GM10248 (cell line): ENCODE results near the gene CCDC187.

Experiments used
- CTCF ChIA-PET: fragments of 300-600 bp; sonication (Branson Sonifier 250); formaldehyde crosslinking; extraction: SDS; loops from one replicate; lab custom pipeline; 2021; ENCODE audit warnings: antibody characterized with exemption; lab: Yijun Ruan, JAX
- POLR2A ChIA-PET: fragments of 350-650 bp; sonication (Branson Sonifier 250); formaldehyde crosslinking; extraction: SDS; loops from one replicate; lab custom pipeline; 2020; ENCODE audit warnings: antibody characterized with exemption; lab: Yijun Ruan, JAX
- DNase-seq: peaks from one replicate; pipeline ENCODE4 v3.0.0; 2012; ENCODE audit errors: extremely low spot score
- TF ChIP-seq, protein P1 (sequence below): IDR thresholded peaks from 2 replicates; pipeline ENCODE4 v1.5.1; 2012; ENCODE audit warnings: mild to moderate bottlenecking, low read depth; ENCODE audit errors: extremely low read depth, missing control alignments, control extremely low read depth

CCDC187 gene

DNA sequence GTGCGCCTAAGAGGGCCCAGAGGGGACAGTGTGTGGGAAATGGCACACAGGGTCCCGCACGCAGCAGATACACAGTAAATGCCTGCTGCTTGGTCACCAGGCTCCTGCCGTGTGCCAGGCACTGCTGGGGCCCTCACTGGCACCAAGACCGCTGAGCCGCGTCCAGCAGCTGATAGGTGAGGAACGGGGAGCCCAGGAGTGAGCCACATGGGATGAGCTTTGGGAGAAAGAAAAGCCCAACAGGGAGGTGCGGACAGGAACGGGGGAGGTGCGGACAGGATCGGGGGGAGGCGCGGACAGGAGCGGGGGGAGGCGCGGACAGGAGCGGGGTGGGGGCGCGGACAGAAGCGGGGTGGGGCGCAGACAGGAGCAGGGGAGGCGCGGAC is 40.0 kb upstream of the CCDC187 start:
- DNase-seq, result no peak
- TF ChIP-seq, protein P1, sequence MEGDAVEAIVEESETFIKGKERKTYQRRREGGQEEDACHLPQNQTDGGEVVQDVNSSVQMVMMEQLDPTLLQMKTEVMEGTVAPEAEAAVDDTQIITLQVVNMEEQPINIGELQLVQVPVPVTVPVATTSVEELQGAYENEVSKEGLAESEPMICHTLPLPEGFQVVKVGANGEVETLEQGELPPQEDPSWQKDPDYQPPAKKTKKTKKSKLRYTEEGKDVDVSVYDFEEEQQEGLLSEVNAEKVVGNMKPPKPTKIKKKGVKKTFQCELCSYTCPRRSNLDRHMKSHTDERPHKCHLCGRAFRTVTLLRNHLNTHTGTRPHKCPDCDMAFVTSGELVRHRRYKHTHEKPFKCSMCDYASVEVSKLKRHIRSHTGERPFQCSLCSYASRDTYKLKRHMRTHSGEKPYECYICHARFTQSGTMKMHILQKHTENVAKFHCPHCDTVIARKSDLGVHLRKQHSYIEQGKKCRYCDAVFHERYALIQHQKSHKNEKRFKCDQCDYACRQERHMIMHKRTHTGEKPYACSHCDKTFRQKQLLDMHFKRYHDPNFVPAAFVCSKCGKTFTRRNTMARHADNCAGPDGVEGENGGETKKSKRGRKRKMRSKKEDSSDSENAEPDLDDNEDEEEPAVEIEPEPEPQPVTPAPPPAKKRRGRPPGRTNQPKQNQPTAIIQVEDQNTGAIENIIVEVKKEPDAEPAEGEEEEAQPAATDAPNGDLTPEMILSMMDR, result no peak
- ChIA-PET CTCF (no interaction called here), POLR2A (no interaction called here)

DNA sequence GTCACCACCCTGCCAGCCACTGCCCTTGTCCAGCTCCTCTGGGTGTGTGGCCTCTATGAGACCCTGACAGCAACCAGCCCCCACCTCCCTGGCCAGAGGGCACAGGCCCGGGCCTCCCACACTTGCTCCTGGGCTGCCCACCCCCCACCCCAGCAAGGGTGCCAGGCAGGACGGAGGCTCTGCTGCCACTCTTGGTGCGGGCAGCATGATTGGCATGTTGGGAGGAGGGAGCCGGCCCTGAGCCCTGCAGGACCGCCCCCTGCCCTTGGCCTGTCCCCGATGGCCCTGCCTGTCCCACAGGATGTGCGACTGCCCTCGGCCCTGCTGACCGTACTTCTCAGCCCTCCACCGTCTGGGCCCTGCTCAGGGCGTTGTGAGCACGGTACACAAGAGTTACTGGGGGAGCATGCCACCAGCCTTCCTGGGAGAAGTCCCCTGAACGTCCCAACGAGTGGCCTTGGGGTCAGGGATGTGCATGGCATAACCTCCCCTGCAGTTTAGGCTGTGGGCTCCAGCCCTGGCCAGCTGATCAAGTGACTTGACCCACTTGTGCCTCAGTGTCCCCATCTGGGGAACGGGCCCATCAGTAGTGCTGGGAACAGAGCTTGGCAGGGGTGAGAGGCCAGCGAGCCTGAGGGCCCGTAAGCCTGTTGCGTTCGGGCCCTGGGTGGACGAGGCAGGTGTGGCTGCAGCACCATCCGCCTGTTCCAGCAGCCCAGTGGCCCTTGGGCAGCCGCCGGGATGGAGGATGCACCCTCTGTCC is 39.4 kb upstream of the CCDC187 start:
- DNase-seq, result no peak
- TF ChIP-seq, protein P1, result no peak
- ChIA-PET POLR2A (no interaction called here), CTCF (no interaction called here)

DNA sequence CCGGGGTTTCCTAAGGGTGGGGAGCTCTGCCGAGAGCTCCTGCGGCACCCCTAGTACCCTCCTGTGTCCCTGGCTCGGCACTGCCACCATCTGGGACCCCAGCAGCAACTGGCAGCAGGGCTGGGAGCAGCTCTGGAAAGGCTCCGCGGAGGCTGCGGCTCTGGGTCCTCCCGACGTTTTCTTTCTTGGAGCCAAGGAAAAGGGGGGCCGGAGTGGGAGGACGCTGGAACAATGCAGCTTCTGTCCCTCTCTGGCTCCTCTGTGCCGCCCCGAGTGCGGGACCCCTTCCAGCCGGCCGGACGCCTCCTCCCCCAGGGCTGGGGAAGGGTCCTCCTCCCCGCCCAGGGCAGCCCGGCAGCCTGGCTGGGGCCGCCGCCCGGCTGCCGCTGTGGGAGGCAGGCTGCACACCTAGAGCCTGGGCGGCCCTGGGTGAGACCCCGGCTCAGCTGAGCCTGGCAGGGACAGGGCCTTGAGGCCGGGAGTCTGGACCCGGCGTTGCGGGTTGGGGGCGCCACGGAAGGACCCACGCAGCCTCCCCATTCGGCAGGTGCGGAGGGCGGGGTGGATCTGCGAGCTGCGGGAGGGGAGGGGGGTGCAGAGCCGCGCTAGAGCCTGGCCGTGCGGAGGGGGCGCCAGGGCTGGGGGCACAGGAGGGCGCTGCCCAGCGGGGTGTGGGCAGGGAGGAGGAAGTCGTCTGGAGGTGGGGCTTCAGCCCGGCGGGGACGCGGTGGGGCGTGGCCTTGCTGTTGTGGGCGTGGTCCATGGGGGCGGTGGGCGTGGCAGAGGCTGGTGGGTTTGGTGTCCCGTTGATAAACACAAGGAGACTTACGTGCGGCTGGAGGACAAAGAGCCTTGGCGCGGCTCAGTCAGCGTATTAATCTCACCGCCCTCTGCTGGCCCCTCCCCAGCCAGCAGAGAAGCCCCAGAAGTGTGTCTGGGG is 38.6 kb upstream of the CCDC187 start:
- ChIA-PET POLR2A (no interaction called here), CTCF (no interaction called here)
- TF ChIP-seq, protein P1, result no peak
- peak; percentile 79 for DNase-seq

DNA sequence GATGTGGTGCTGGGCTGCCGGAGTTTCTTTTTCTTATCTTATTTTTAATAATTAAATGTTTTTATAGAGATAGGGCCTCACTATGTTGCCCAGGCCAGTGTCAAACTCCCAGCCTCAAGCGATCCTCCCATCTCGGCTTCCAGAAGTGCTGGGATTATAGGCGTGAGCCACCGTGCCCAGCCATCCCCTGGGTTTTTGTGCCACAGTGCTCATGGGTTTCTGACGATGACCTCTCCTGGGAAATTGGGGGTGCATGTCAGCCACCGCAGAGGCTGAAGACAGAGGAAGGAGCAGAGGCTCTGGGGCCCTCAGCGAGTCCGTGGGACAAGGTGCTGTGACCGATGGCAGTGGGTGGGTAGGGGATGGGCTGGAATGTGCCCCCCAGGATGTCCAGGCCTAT is 37.9 kb upstream of the CCDC187 start:
- DNase-seq, result no peak
- CTCF ChIA-PET, result no interaction called here
- POLR2A ChIA-PET, result no interaction called here
- TF ChIP-seq, protein P1, result no peak

DNA sequence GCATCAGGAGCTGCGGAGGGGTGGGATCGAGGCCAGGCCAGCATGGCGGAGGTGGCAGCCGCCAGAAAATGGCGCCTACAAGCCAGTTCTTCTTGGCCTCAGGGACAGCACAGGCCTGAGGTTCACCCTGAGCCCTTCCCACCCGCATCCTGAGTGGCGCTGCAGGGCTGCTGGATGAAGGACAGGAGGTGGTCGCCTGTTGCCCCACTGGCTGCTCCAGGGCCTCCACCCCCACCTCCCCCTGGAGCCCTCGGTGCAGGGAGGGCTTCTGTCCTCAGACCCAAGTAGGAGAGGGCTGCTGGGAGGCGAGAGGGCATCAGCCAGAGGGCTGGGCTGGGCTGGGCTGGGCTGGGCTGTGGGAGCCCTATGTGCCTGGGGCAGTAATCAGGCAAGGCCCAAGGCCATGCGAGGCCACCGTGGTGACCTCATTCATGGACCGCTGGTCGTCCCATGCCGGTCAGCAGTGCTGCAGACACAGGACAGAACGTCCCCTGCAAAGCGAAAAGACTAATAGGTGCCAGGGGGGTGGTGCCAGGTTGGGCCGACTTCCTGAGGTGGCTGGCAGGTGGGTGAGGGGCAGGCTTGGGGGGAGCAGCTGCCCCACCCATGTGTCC is 37.3 kb upstream of the CCDC187 start:
- ChIA-PET CTCF (interaction anchor here (2.6 kb wide), 1 partner anchor 61 kb away, joined by 13 read pairs; no protein-coding TSS in a partner anchor), POLR2A (no interaction called here)
- no peak for DNase-seq
- TF ChIP-seq, protein P1, result no peak
